Suprapubic skin (tissue), 3 donors: ENCODE measurements around the gene SLC5A11.

Source experiments
- CTCF ChIP-seq, 2 donors: fragments of 200-600 bp in 1 of 2; fragments of 450-650 bp in 1 of 2; sonication (generic) in 1 of 2; IDR thresholded peaks; one replicate each; pipeline ENCODE4 v1.5.1; 2016 to 2019; ENCODE audit warnings: antibody characterized with exemption in 2 of 2, mild to moderate bottlenecking in 1 of 2, moderate library complexity in 1 of 2
- EP300 ChIP-seq: sonication (generic); formaldehyde crosslinking; IDR thresholded peaks from one replicate; pipeline ENCODE4 v1.6.1; 2017; ENCODE audit warnings: antibody characterized with exemption
- POLR2A ChIP-seq, 2 donors: fragments of 450-650 bp; IDR thresholded peaks; one replicate each; pipeline ENCODE4 v1.6.1; 2017; ENCODE audit warnings: antibody characterized with exemption in 2 of 2, mild to moderate bottlenecking in 2 of 2, moderate library complexity in 2 of 2

DNA sequence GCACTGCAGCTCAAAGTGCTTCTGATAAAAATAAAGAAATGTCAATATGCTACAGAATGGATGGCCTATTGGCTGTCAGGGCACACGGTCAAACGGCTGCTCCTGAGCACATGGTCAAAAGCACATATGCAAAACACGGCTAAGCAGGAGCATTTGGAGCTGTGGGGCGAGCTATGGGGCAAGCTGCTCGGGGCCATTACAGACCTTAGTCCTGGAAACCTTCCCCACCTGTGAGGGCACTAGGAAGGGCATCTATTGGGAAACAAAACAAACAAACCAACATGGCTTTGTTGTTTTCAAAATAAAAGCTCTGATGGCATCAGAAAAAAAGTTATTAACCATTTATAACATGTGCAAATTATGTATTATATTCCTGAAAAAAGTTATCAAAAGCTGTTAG, 83.6 kb downstream of the SLC5A11 start:
- TF ChIP-seq CTCF (IDR thresholded peaks at IDR 0.05): no peak
- no peak for TF ChIP-seq POLR2A (IDR thresholded peaks at IDR 0.05)
- TF ChIP-seq EP300: no peak
